HCT116 (cell line): ENCODE measurements around the gene PDZD8. TPM values are rescaled to one million over a fixed set of nuclear protein-coding genes. Genes with fewer than 3 reads are reported as not detected.

Source experiments
- ATAC-seq: fragments of 200-7000 bp; cut with Tn5 transposase; 2 replicates; pipeline ENCODE4 v1.9.1; 2020; ENCODE audit warnings: mild to moderate bottlenecking, moderate library complexity
- BruUV-seq: library from RNA; stranded (reverse); fragments of 400-500 nt; replicated peaks from 2 replicates; lab custom pipeline; 2021; lab: Mats Ljungman, UMichigan
- CTCF ChIA-PET: fragments of 300-600 bp; sonication (Branson Sonifier 250); formaldehyde crosslinking; loops from one replicate; lab custom pipeline; 2021; ENCODE audit warnings: antibody characterized with exemption; lab: Charles Lee
- POLR2A ChIA-PET: fragments of 300-600, 350-600 bp; sonication (Branson Sonifier 250); formaldehyde crosslinking; loops from one replicate; lab custom pipeline; 2021; ENCODE audit warnings: antibody characterized with exemption; lab: Charles Lee
- RAD21 ChIA-PET, 2 experiments: fragments of 300-600 bp; sonication (Branson Sonifier 250); formaldehyde crosslinking; loops; one replicate each; lab custom pipeline; 2023; ENCODE audit warnings: low total read pairs in 2 of 2; ENCODE audit not compliant: uncharacterized antibody in 2 of 2, unreplicated experiment in 2 of 2, low non-redundant PET in 1 of 2; lab: Charles Lee
- DNase-seq: peaks from one replicate; pipeline ENCODE4 v3.0.0-alpha.2; 2010; ENCODE audit warnings: low read depth, low spot score
- H2AFZ ChIP-seq: fragments of 200-600 bp; shearing (Covaris generic), sonication (generic); 2 replicates; pipeline ENCODE4 v1.6.1; 2017; ENCODE audit warnings: low read depth, mixed run types, mixed read lengths, antibody characterized with exemption, low read length; ENCODE audit not compliant: poor library complexity, severe bottlenecking
- H3K27ac ChIP-seq: 2 replicates; pipeline ENCODE4 v1.5.1; 2012; ENCODE audit warnings: low read depth, low read length
- H3K27me3 ChIP-seq: fragments of 200-600 bp; sonication (generic); 2 replicates; pipeline ENCODE4 v1.6.1; 2016; ENCODE audit warnings: mixed run types, low read length, mixed read lengths; ENCODE audit not compliant: insufficient read depth
- H3K36me3 ChIP-seq, 2 experiments: fragments of 200-500 bp in 1 of 2; fragments of 200-600 bp in 1 of 2; sonication (Bioruptor generic) in 1 of 2; sonication (generic) in 1 of 2; 2 replicates each; pipeline versions ENCODE4 v1.5.1 to v1.6.1; 2014 to 2016; ENCODE audit warnings: low read length in 2 of 2, inconsistent platforms in 1 of 2, mixed read lengths in 1 of 2, mixed run types in 1 of 2; ENCODE audit not compliant: insufficient read depth in 2 of 2, control insufficient read depth in 1 of 2
- H3K4me1 ChIP-seq, 2 experiments: fragments of 200-600 bp in 1 of 2; sonication (generic) in 1 of 2; 2 replicates each; pipeline versions ENCODE4 v1.5.1 to v1.6.1; 2012 to 2017; ENCODE audit warnings: low read length in 2 of 2, inconsistent platforms in 1 of 2, mild to moderate bottlenecking in 1 of 2, mixed read lengths in 1 of 2, mixed run types in 1 of 2, moderate library complexity in 1 of 2; ENCODE audit not compliant: insufficient read depth in 2 of 2, control insufficient read depth in 1 of 2
- H3K4me2 ChIP-seq: fragments of 200-600 bp; sonication (generic); 2 replicates; pipeline ENCODE4 v1.6.1; 2017; ENCODE audit warnings: mixed run types, low read length, mixed read lengths
- H3K4me3 ChIP-seq, 2 experiments: fragments of 200-600 bp in 1 of 2; sonication (generic) in 1 of 2; replicated peaks in 1 of 2; 2 replicates each; pipeline ENCODE4 v1.5.1; 2011 to 2016; ENCODE audit warnings: low read length in 2 of 2, control low read depth in 1 of 2, low read depth in 1 of 2, mild to moderate bottlenecking in 1 of 2, mixed read lengths in 1 of 2, mixed run types in 1 of 2
- H3K79me2 ChIP-seq: fragments of 200-600 bp; sonication (generic); 2 replicates; pipeline ENCODE4 v1.6.1; 2017; ENCODE audit warnings: mild to moderate bottlenecking, mixed run types, low read length, moderate library complexity, mixed read lengths; ENCODE audit not compliant: insufficient read depth
- H3K9ac ChIP-seq: fragments of 200-600 bp; sonication (generic); 2 replicates; pipeline ENCODE4 v1.6.1; 2016; ENCODE audit warnings: low read length, mixed read lengths
- H3K9me2 ChIP-seq: fragments of 200-600 bp; sonication (generic), shearing (Covaris generic); 2 replicates; pipeline ENCODE4 v1.6.1; 2017; ENCODE audit warnings: mixed run types, mild to moderate bottlenecking, moderate library complexity; ENCODE audit not compliant: insufficient read depth
- H3K9me3 ChIP-seq, 2 experiments: fragments of 200-500 bp in 1 of 2; fragments of 200-600 bp in 1 of 2; sonication (Bioruptor generic) in 1 of 2; sonication (generic) in 1 of 2; 2 replicates each; pipeline ENCODE4 v1.6.1; 2014 to 2017; ENCODE audit warnings: low read length in 2 of 2, mixed read lengths in 2 of 2, inconsistent platforms in 1 of 2, low read depth in 1 of 2, mild to moderate bottlenecking in 1 of 2, mixed run types in 1 of 2, moderate library complexity in 1 of 2; ENCODE audit not compliant: control insufficient read depth in 1 of 2, insufficient read depth in 1 of 2
- H4K20me1 ChIP-seq: fragments of 200-600 bp; sonication (generic), shearing (Covaris generic); 2 replicates; pipeline ENCODE4 v1.6.1; 2017; ENCODE audit warnings: mixed run types, mild to moderate bottlenecking, moderate library complexity; ENCODE audit not compliant: insufficient read depth
- CBX3 ChIP-seq: IDR thresholded peaks from 2 replicates; pipeline ENCODE4 v1.6.1; 2012; ENCODE audit warnings: low read depth
- CTCF ChIP-seq, 3 experiments: fragments of 200-600 bp in 1 of 3; sonication (generic) in 1 of 3; IDR thresholded peaks in 2 of 3; conservative IDR thresholded peaks in 1 of 3; 2 replicates each; pipeline ENCODE4 v1.5.1; 2012 to 2017; ENCODE audit warnings: low read depth in 2 of 3, low read length in 2 of 3, antibody characterized with exemption in 1 of 3, borderline replicate concordance in 1 of 3, control low read depth in 1 of 3, mild to moderate bottlenecking in 1 of 3, mixed read lengths in 1 of 3, mixed run types in 1 of 3, moderate library complexity in 1 of 3; ENCODE audit not compliant: insufficient read depth in 1 of 3
- EGR1 ChIP-seq: IDR thresholded peaks from 2 replicates; pipeline ENCODE4 v1.6.1; 2012; ENCODE audit warnings: low read depth
- EZH2 ChIP-seq: fragments of 200-600 bp; sonication (generic); IDR thresholded peaks from 2 replicates; pipeline ENCODE4 v1.6.1; 2017; ENCODE audit warnings: antibody characterized with exemption, mixed run types
- FOSL1 ChIP-seq: IDR thresholded peaks from 2 replicates; pipeline ENCODE4 v1.6.1; 2012; ENCODE audit warnings: low read depth
- JUND ChIP-seq: IDR thresholded peaks from 2 replicates; pipeline ENCODE4 v1.6.1; 2012
- POLR2A ChIP-seq: IDR thresholded peaks from 2 replicates; pipeline ENCODE4 v1.7.0; 2011; ENCODE audit warnings: borderline replicate concordance; ENCODE audit not compliant: insufficient read depth, insufficient read length; ENCODE audit errors: extremely low read depth
- POLR2AphosphoS5 ChIP-seq: IDR thresholded peaks from 2 replicates; pipeline ENCODE4 v1.6.1; 2011; ENCODE audit warnings: mild to moderate bottlenecking, low read depth, low read length, moderate library complexity
- RAD21 ChIP-seq: IDR thresholded peaks from 2 replicates; pipeline ENCODE4 v1.6.1; 2012; ENCODE audit warnings: low read depth, mild to moderate bottlenecking
- SIN3A ChIP-seq: IDR thresholded peaks from 2 replicates; pipeline ENCODE4 v1.6.1; 2012; ENCODE audit warnings: low read depth
- SP1 ChIP-seq: IDR thresholded peaks from 2 replicates; pipeline ENCODE4 v1.6.1; 2012; ENCODE audit warnings: low read depth
- SRF ChIP-seq: IDR thresholded peaks from 2 replicates; pipeline ENCODE4 v1.6.1; 2012; ENCODE audit warnings: low read depth
- TCF7L2 ChIP-seq: IDR thresholded peaks from 2 replicates; pipeline ENCODE4 v1.7.0; 2011; ENCODE audit warnings: borderline replicate concordance, inconsistent platforms; ENCODE audit not compliant: insufficient read depth, insufficient read length; ENCODE audit errors: extremely low read depth
- YY1 ChIP-seq: IDR thresholded peaks from 2 replicates; pipeline ENCODE4 v1.6.1; 2011; ENCODE audit warnings: low read length, low read depth, moderate library complexity, mild to moderate bottlenecking; ENCODE audit not compliant: insufficient replicate concordance; ENCODE audit errors: extremely low read depth
- ZBTB33 ChIP-seq: IDR thresholded peaks from 2 replicates; pipeline ENCODE4 v1.6.1; 2011; ENCODE audit warnings: mild to moderate bottlenecking, low read length, moderate library complexity; ENCODE audit not compliant: insufficient replicate concordance; ENCODE audit errors: extremely low read depth
- ZFX ChIP-seq: fragments of 450-650 bp; IDR thresholded peaks from 2 replicates; pipeline ENCODE4 v1.6.1; 2017
- ZNF274 ChIP-seq: fragments of 200-500 bp; sonication (Bioruptor generic); IDR thresholded peaks from 2 replicates; pipeline ENCODE4 v1.6.1; 2014; ENCODE audit warnings: mild to moderate bottlenecking, low read depth, low read length, inconsistent platforms
- intact Hi-C: fragments of 100-400 bp; cut with micrococcal nuclease; formaldehyde crosslinking; loops from 2 replicates; pipeline ENCODE4 v1.10.0; 2022
- total RNA-seq: library from RNA; stranded (reverse); gene quantifications from one replicate; pipeline ENCODE4 v1.2.1, GENCODE V29; 2021; ENCODE audit not compliant: unreplicated experiment
- TF ChIP-seq, protein P1 (sequence below): IDR thresholded peaks from 2 replicates; pipeline ENCODE4 v1.6.1; 2012
- TF ChIP-seq, protein P2 (sequence below): IDR thresholded peaks from 2 replicates; pipeline ENCODE4 v1.6.1; 2012; ENCODE audit warnings: low read depth
- TF ChIP-seq, protein P3 (sequence below): IDR thresholded peaks from 2 replicates; pipeline ENCODE4 v1.6.1; 2012

PDZD8 gene
- total RNA-seq, 1 experiment from 2014 or later = 61.7 TPM

DNA sequence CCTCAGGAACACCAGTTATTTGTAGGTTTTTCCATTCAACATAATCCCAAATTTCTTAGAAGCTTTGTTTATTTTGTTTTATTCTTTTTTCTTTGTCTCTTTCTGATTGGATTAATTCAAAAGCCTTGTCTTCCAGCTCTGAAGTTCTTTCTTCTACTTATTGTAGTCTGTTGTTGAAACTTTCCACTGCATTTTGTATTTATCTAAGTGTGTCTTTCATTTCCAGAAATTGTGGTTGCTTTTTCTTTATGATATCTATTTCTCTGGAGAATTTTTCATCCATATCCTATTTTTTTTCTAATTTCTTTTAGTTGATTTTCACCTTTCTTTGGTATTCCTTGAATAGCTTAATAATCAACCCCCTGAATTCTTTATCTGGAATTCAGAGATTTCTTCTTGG is 75.8 kb downstream of the PDZD8 start:
- ATAC-seq (no peak), DNase-seq (no peak)
- H3K4me3 ChIP-seq = no peak overlapping the region
- no peak overlapping the region for H2AFZ ChIP-seq
- intact Hi-C loops = no loop called here
- no peaks in the 10 kb centered on the region for H3K9me2 ChIP-seq
- CTCF ChIA-PET = interaction anchor here (1.0 kb wide), 1 partner anchor 19 kb away, joined by 5 read pairs; no protein-coding TSS in a partner anchor
- POLR2A ChIA-PET = no interaction called here
- peaks cover 42% of the 10 kb centered on the region for H3K79me2 ChIP-seq
- no peaks in the 10 kb centered on the region for H3K36me3 ChIP-seq
- RAD21 ChIA-PET = no interaction called here
- H3K4me1 ChIP-seq = no peaks in the 10 kb centered on the region
- H3K4me2 ChIP-seq = no peak overlapping the region
- no peaks in the 10 kb centered on the region for H3K27me3 ChIP-seq
- H4K20me1 ChIP-seq = peaks cover 18% of the 10 kb centered on the region; the same call in 1 of the 2 replicates
- TF ChIP-seq, protein P1, sequence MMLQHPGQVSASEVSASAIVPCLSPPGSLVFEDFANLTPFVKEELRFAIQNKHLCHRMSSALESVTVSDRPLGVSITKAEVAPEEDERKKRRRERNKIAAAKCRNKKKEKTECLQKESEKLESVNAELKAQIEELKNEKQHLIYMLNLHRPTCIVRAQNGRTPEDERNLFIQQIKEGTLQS = no peak
- TF ChIP-seq ZBTB33 = no peak
- TF ChIP-seq, protein P2, sequence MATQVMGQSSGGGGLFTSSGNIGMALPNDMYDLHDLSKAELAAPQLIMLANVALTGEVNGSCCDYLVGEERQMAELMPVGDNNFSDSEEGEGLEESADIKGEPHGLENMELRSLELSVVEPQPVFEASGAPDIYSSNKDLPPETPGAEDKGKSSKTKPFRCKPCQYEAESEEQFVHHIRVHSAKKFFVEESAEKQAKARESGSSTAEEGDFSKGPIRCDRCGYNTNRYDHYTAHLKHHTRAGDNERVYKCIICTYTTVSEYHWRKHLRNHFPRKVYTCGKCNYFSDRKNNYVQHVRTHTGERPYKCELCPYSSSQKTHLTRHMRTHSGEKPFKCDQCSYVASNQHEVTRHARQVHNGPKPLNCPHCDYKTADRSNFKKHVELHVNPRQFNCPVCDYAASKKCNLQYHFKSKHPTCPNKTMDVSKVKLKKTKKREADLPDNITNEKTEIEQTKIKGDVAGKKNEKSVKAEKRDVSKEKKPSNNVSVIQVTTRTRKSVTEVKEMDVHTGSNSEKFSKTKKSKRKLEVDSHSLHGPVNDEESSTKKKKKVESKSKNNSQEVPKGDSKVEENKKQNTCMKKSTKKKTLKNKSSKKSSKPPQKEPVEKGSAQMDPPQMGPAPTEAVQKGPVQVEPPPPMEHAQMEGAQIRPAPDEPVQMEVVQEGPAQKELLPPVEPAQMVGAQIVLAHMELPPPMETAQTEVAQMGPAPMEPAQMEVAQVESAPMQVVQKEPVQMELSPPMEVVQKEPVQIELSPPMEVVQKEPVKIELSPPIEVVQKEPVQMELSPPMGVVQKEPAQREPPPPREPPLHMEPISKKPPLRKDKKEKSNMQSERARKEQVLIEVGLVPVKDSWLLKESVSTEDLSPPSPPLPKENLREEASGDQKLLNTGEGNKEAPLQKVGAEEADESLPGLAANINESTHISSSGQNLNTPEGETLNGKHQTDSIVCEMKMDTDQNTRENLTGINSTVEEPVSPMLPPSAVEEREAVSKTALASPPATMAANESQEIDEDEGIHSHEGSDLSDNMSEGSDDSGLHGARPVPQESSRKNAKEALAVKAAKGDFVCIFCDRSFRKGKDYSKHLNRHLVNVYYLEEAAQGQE = no peak
- TF ChIP-seq, protein P3, sequence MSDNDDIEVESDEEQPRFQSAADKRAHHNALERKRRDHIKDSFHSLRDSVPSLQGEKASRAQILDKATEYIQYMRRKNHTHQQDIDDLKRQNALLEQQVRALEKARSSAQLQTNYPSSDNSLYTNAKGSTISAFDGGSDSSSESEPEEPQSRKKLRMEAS = no peak
- no peak for TF ChIP-seq SP1
- TF ChIP-seq EGR1 = no peak
- no peak for TF ChIP-seq SIN3A
- no peak for TF ChIP-seq POLR2A
- TF ChIP-seq SRF = no peak
- TF ChIP-seq EZH2 = no peak
- no peak for TF ChIP-seq YY1
- TF ChIP-seq CBX3 = no peak
- no peak for TF ChIP-seq TCF7L2
- TF ChIP-seq ZFX = no peak
- TF ChIP-seq FOSL1 = no peak
- no peak for TF ChIP-seq CTCF (IDR thresholded peaks at IDR 0.05 in 2 of 3, conservative IDR thresholded peaks at IDR 0.05 in 1 of 3; ENCODE audit: borderline replicate concordance in 1 of 3, insufficient read depth in 1 of 3, low read depth in 2 of 3, low read length in 2 of 3)
- no peak for TF ChIP-seq ZNF274
- no peak for TF ChIP-seq RAD21
- TF ChIP-seq JUND = no peak
- TF ChIP-seq POLR2AphosphoS5 = no peak
- no peak overlapping the region for H3K27ac ChIP-seq
- H3K9me3 ChIP-seq = no peaks in the 10 kb centered on the region
- H3K9ac ChIP-seq = no peak overlapping the region
- BruUV-seq = no TSS peak
